ENCODE measurements around the gene C5orf63. TPM values are rescaled to one million over a fixed set of nuclear protein-coding genes. Genes with fewer than 3 reads are reported as not detected.

The C5orf63 gene
- total RNA-seq, 3 donors from 2014 or later (not counting 1 experiment from before 2014, with no cell fraction given), result 10.4 to 18.8 (median 11.7) TPM

DNA sequence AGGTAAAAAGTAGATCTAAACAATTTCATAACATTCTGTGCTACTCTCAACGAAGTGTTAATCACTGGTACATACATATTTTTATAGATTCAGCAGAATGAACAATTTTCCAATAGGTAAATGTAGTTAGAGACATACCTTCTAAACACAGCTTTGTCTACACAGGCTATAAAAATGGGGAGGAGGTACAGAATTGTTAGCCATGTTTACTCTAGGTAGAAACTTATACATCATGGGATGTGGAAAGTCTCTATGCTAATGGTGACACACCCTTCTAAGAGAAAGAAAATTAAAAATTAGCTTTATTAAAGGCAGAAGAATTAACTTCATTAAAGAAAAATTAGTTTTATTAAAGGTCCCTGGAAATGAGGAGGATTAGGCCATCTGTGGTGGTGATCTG lies 11.8 kb downstream of the C5orf63 start:
- Histone ChIP-seq H3K36me3 (ENCODE audit: control insufficient read depth, insufficient read depth, low read length) (peaks cover 4% of the 10 kb centered on the region), H3K9me3 (ENCODE audit: control insufficient read depth, insufficient read depth, low read length) (no peaks in the 10 kb centered on the region), H3K4me1 (ENCODE audit: control insufficient read depth, insufficient read depth, low read length) (no peaks in the 10 kb centered on the region), H3K4me3 (ENCODE audit: low read length) (no peak overlapping the region), H3K27me3 (ENCODE audit: control insufficient read depth, insufficient read depth, low read length) (no peaks in the 10 kb centered on the region), H3K27ac (ENCODE audit: low read length) (no peak overlapping the region)
- no peak overlapping the region for H3K27ac Mint-ChIP-seq
- TF ChIP-seq CTCF (IDR thresholded peaks at IDR 0.05), result no peak
- no peak for DNase-seq
- no CpG with 5 or more reads among the region's 1 CpG for WGBS (ENCODE audit: insufficient coverage)
- no peaks in the 10 kb centered on the region for H3K27me3 Mint-ChIP-seq (ENCODE audit: low read depth in 2 of 2)
- ATAC-seq, result no peak
- peaks cover 10 to 11% of the 10 kb centered on the region in 2 donors for H3K4me1 Mint-ChIP-seq
- H3K4me3 Mint-ChIP-seq, result no peak overlapping the region
- intact Hi-C loops (cut with micrococcal nuclease), result no loop called here
- H3K36me3 Mint-ChIP-seq, result no peaks in the 10 kb centered on the region
- H3K9me3 Mint-ChIP-seq, result no peaks in the 10 kb centered on the region

GRCh38 chr5:127060470-127060985 lies 12.8 kb downstream of the C5orf63 start:
- Mint-ChIP-seq H3K4me3 (no peak overlapping the region), H3K4me1 (peaks cover 10 to 11% of the 10 kb centered on the region in 2 donors), H3K36me3 (peaks cover 6% of the 10 kb centered on the region), H3K9me3 (no peaks in the 10 kb centered on the region), H3K27me3 (ENCODE audit: low read depth in 2 of 2) (no peaks in the 10 kb centered on the region), H3K27ac (peak overlapping the region in 1 of 2 donors; percentile 5)
- Histone ChIP-seq H3K27me3 (ENCODE audit: control insufficient read depth, insufficient read depth, low read length) (no peaks in the 10 kb centered on the region), H3K9me3 (ENCODE audit: control insufficient read depth, insufficient read depth, low read length) (no peaks in the 10 kb centered on the region), H3K27ac (ENCODE audit: low read length) (no peak overlapping the region), H3K4me1 (ENCODE audit: control insufficient read depth, insufficient read depth, low read length) (no peaks in the 10 kb centered on the region), H3K36me3 (ENCODE audit: control insufficient read depth, insufficient read depth, low read length) (peaks cover 4% of the 10 kb centered on the region), H3K4me3 (ENCODE audit: low read length) (no peak overlapping the region)
- ATAC-seq (no peak), DNase-seq (no peak)
- WGBS (ENCODE audit: insufficient coverage), result 45% methylated on average over 1 of the region's 1 CpG
- intact Hi-C loops (cut with micrococcal nuclease), result no loop called here
- TF ChIP-seq CTCF (IDR thresholded peaks at IDR 0.05), result no peak

DNA sequence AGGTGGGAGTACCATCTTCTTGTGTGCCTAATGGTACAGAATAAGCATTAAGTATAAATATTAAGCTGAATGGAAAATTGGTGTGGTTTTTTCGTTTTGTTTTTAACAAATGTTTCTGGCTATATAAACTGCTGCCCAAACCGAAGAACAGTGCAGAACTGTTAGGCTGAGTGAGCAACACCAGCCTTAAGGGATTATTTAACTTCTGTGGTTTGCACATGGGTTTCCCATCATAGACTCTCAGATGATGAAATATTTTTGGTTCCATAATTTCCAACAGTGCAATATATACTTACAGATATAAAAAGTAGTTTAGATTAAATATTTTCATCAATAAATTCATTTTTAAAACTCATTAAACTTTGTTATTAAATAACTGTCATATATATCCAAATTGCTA lies 16.4 kb downstream of the C5orf63 start:
- Histone ChIP-seq H3K36me3 (ENCODE audit: control insufficient read depth, insufficient read depth, low read length) (no peaks in the 10 kb centered on the region), H3K27ac (ENCODE audit: low read length) (no peak overlapping the region), H3K27me3 (ENCODE audit: control insufficient read depth, insufficient read depth, low read length) (no peaks in the 10 kb centered on the region), H3K9me3 (ENCODE audit: control insufficient read depth, insufficient read depth, low read length) (no peaks in the 10 kb centered on the region), H3K4me1 (ENCODE audit: control insufficient read depth, insufficient read depth, low read length) (no peaks in the 10 kb centered on the region), H3K4me3 (ENCODE audit: low read length) (no peak overlapping the region)
- H3K36me3 Mint-ChIP-seq, result peaks cover 6% of the 10 kb centered on the region
- TF ChIP-seq CTCF (IDR thresholded peaks at IDR 0.05), result no peak
- no peak overlapping the region for H3K27ac Mint-ChIP-seq
- DNase-seq, result no peak
- peaks cover 10 to 11% of the 10 kb centered on the region in 2 donors for H3K4me1 Mint-ChIP-seq
- ATAC-seq, result no peak
- WGBS (ENCODE audit: insufficient coverage), result 45% methylated on average over 2 of the region's 2 CpGs
- no peak overlapping the region for H3K4me3 Mint-ChIP-seq
- intact Hi-C loops (cut with micrococcal nuclease), result no loop called here
- H3K27me3 Mint-ChIP-seq (ENCODE audit: low read depth in 2 of 2), result no peaks in the 10 kb centered on the region
- no peaks in the 10 kb centered on the region for H3K9me3 Mint-ChIP-seq
